AG09319 (cell line): ENCODE measurements around the gene FBP2.
"Not testable (repeated sequence)": the region's sequence is repeated elsewhere in the genome, so short reads cannot be mapped to it uniquely, and the experiment has no call there.

Experiments used
- DNase-seq: peaks from one replicate; pipeline ENCODE4 v3.0.0-alpha.2; 2010; ENCODE audit warnings: low read depth; ENCODE audit errors: extremely low read depth
- CTCF ChIP-seq: IDR thresholded peaks from 2 replicates; pipeline ENCODE4 v1.5.1; 2011; ENCODE audit warnings: low read depth, mild to moderate bottlenecking, inconsistent platforms, low read length, moderate library complexity

The FBP2 gene

GRCh38 chr9:94563548-94563947, 30.1 kb downstream of the FBP2 start:
- DNase-seq, result no peak
- no peak for TF ChIP-seq CTCF

- no peak for DNase-seq
- no peak for TF ChIP-seq CTCF
These were observed 33.4 kb downstream of the FBP2 start for GRCh38 chr9:94560237-94560636.

- no peak for DNase-seq
- no peak for TF ChIP-seq CTCF
These were observed 36.2 kb downstream of the FBP2 start for GRCh38 chr9:94557376-94557775.

- no peak for DNase-seq
These were observed 38.9 kb downstream of the FBP2 start, which contains the start of gene PCAT7 for GRCh38 chr9:94554439-94555331. Gene PCAT7, plus strand, starts transcription at chr9:94555083.

GRCh38 chr9:94554078-94554438, 39.6 kb downstream of the FBP2 start:
- no peak for DNase-seq
- no peak for TF ChIP-seq CTCF

More at GRCh38 chr9:94554439-94555331, 38.9 kb downstream of the FBP2 start, which contains the start of gene PCAT7:
- TF ChIP-seq CTCF, result peak; percentile 23

- TF ChIP-seq CTCF, result no peak
- no peak for DNase-seq
These were observed 40.3 kb downstream of the FBP2 start for GRCh38 chr9:94553029-94553938.

GRCh38 chr9:94545940-94546339, 47.7 kb downstream of the FBP2 start:
- no peak for DNase-seq
- no peak for TF ChIP-seq CTCF

GRCh38 chr9:94544335-94544734, 49.3 kb downstream of the FBP2 start:
- DNase-seq, result not testable (repeated sequence)
